Subcutaneous adipose tissue (tissue), 4 donors: Measurements from ENCODE around the gene KRTAP5-3. TPM values are rescaled to one million over a fixed set of nuclear protein-coding genes. Genes with fewer than 3 reads are reported as not detected.

Experiments
- total RNA-seq, 4 donors: library from RNA; depleted of rRNA; stranded (reverse); fragments of >200 nt; gene quantifications; one replicate each; pipeline ENCODE4 v1.1.0, GENCODE V29; 2016
- TF ChIP-seq, protein P1 (sequence below): fragments of 450-650 bp; IDR thresholded peaks from one replicate; pipeline ENCODE4 v1.5.1; 2016; ENCODE audit warnings: low read depth, mild to moderate bottlenecking, control low read depth, antibody characterized with exemption, moderate library complexity

Gene KRTAP5-3
- total RNA-seq, 4 donors from 2014 or later = not detected

DNA sequence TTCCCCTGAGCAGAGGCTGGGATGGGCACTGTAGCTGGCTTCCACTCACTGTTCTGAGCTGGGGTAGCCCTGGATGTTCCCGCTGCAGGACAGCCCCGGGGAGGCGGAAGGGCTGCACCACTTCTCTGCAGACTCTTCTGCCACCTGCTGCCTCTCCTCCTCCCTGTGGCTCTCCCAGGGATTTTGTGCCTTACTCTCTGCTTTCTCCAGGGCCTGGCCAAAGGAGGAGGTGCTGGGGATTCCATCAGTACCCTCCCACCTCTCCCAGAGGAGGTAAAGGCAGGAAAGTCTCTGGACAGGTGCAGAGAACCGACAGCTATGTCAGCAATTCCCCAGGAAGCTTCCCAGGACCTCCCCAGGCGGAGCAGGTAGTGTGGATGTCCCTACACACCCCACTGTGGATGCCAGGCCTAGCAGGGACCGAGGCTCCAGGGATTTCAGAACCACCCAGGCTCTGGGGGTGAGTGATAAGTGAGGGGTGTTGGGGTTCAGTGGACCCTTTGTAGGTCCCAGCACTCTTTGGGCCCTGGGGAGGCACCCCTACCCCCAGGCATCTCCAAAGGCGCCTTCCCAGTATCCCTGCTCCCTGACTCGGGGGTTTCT lies 47.5 kb downstream of the KRTAP5-3 start:
- TF ChIP-seq, protein P1, sequence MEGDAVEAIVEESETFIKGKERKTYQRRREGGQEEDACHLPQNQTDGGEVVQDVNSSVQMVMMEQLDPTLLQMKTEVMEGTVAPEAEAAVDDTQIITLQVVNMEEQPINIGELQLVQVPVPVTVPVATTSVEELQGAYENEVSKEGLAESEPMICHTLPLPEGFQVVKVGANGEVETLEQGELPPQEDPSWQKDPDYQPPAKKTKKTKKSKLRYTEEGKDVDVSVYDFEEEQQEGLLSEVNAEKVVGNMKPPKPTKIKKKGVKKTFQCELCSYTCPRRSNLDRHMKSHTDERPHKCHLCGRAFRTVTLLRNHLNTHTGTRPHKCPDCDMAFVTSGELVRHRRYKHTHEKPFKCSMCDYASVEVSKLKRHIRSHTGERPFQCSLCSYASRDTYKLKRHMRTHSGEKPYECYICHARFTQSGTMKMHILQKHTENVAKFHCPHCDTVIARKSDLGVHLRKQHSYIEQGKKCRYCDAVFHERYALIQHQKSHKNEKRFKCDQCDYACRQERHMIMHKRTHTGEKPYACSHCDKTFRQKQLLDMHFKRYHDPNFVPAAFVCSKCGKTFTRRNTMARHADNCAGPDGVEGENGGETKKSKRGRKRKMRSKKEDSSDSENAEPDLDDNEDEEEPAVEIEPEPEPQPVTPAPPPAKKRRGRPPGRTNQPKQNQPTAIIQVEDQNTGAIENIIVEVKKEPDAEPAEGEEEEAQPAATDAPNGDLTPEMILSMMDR = no peak

DNA sequence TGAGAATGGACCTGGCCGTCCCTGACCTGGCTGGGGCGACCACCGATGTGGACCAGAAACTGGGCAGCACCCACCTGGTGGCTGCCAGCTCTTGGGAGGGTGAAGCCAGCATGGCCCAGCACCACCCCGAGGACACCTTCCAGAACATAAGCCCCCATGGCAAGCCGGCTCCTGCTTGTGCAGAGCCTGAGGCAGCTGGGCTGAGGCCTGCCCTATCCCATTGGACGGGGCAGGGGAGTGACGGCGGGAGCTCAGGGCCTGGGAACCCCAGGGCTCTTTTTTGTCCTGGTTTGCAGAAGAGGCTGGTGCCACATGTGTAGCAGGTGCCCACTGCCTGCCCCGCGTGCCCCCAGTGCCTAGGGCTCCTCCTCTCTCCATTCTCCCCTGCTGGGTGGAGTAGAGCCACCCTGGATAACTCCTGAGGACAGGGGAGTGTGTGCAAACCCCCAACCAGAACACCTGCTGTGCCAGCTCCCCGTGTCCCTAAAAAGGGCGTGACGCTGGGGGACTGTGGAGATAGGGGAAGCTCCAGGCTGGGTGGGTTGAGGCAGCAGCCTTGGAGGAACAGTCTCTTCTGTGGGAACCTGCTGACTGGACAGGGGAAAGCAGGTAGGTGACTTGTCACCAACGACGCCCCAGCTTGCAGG lies 48.1 kb downstream of the KRTAP5-3 start:
- TF ChIP-seq, protein P1 = no peak

DNA sequence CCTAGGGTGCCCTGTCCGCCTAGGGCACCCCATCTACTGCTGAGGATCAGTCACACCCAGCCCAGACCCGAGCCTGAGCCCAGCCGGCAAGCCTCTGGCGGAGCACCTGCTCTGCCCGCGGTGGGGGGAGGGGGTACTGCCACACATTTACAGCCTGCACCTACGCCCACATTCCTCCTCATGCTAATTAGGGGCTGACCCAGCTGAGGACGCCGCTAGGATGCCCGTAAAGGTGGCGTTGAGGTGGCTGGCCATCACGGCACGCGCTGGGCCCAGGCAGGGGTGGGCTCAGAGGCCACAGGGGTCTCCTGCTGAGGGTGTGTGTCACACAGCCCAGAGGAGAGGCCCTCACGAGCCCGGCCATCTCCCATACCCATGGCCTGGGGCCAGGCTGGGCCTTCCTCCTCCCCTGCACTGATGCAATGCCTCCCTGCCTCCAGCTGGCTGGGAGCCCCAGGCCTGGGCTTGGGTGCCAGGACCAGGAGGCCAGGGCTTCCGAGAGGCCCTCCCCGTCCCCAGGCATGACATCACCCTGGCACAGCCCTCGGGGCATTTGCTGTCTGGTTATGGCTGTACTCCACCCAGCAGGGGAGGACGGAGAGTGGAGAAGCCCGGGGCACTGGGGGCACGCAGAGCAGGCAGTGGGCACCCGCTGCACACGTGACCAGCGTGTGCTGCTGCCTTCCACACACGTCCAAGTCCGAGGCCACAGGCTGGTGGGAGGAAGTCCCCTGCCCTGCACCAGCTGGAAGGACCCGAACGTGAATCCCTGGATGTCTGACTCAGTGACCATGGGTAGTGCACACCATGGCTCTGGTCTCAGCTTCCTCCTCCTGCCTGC lies 48.9 kb downstream of the KRTAP5-3 start:
- TF ChIP-seq, protein P1 = no peak

DNA sequence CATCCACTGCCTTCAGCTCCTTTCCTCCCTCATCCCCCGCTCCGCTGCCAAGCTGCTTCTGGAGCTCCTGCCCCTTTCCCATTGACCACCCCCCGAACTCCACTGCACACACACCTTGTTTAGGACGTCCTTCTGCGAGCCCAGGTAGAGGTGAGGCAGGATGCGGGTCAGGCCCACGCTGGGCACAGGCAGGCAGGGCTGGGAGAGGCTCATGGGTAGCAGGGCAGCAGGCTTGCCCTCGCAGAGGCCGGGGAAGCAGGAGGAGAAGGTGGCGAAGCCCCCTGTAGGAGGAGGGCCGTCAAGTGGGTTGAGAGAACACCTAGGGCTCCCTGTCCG lies 49.5 kb downstream of the KRTAP5-3 start:
- TF ChIP-seq, protein P1 = no peak

DNA sequence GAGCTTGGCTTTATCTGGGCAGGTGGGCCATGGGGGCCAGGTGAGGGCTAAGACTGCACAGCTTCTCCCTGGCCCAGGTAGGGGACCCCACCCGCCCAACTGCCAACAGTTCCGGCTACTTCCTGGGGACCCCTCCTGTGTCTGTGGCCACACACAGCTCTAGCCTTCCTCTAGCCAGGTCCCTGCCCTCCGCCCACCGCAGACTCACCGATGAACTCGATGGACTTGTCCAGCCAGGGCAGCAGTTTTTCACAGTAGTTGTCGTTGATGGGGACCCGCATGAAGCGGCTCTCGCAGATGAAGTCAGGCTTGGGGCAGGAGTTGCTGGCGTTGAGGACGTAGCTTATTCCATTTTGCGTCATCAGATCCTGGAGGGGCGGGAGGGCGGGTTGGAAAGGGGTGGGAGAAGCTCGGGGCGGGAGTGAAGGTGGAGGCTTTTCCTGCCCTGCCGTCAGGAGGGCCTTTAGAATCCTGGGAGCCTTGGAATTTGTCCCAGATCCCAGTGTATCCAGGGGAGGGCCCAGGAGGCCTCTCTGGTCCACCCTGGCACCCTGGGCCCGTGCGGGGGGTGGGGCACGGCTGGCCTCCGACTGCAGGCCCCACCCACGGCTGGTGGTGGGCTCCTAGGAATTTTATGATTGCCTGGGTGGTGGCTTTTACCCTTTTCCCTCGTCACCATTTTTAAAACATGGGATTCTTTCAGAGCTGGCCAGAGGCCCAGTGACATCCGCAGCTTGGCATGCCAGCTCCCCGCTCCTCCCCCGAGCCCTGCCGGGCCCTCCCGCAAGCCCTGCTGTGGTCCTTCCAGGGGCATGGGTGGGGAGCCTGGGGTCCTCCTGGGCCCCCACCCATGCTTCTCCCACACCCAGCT lies 50.1 kb downstream of the KRTAP5-3 start:
- TF ChIP-seq, protein P1 = no peak

Other genes with a start within 250 kb of the KRTAP5-3 start
- gene BRSK2, start 218.5 kb downstream of the KRTAP5-3 start, total RNA-seq = under 1 TPM in 2 of 4 donors, not detected in 2; 0.22 to 0.49 TPM
- gene MOB2, start 121.7 kb downstream of the KRTAP5-3 start, total RNA-seq = 10 to 100 TPM; 24.5 to 59.9 (median 39.1) TPM
- 1 to 10 TPM in 2 of 4 donors, under 1 TPM in 2; 0.22 to 2.3 (median 0.74) TPM for gene DUSP8, start 36.2 kb downstream of the KRTAP5-3 start, total RNA-seq
- not detected for gene KRTAP5-1, start 23.2 kb downstream of the KRTAP5-3 start, total RNA-seq
- not detected for gene KRTAP5-2, start 10.2 kb downstream of the KRTAP5-3 start, total RNA-seq
- gene KRTAP5-4, start 13.7 kb upstream of the KRTAP5-3 start, total RNA-seq = not detected
- gene KRTAP5-5, start 21.3 kb upstream of the KRTAP5-3 start, total RNA-seq = not detected
- not detected for gene KRTAP5-6, start 88.7 kb upstream of the KRTAP5-3 start, total RNA-seq
- 1 to 10 TPM in 3 of 4 donors, not detected in 1; 1.1 to 2.4 (median 1.3) TPM for gene IFITM10, start 142.1 kb upstream of the KRTAP5-3 start, total RNA-seq
- gene CTSD, start 155.5 kb upstream of the KRTAP5-3 start, total RNA-seq = 1,000 to 10,000 TPM in 1 of 4 donors, 100 to 1,000 TPM in 3; 387 to 1,776 (median 548) TPM
- gene SYT8, start 226.5 kb upstream of the KRTAP5-3 start, total RNA-seq = not detected
- gene TNNI2, start 230.5 kb upstream of the KRTAP5-3 start, total RNA-seq = 10 to 100 TPM in 1 of 4 donors, 1 to 10 TPM in 1, not detected in 2; 1.8 to 12.6 TPM
- 100 to 1,000 TPM in 2 of 4 donors, 10 to 100 TPM in 2; 15.8 to 196 (median 73.4) TPM for gene LSP1, start 244.6 kb upstream of the KRTAP5-3 start, total RNA-seq